ENCODE results near the gene COA1. TPM values are rescaled to one million over a fixed set of nuclear protein-coding genes. Genes with fewer than 3 reads are reported as not detected.

Gene COA1
- total RNA-seq, 4 donors from 2014 or later = 26.1 to 49.0 (median 30.9) TPM

DNA sequence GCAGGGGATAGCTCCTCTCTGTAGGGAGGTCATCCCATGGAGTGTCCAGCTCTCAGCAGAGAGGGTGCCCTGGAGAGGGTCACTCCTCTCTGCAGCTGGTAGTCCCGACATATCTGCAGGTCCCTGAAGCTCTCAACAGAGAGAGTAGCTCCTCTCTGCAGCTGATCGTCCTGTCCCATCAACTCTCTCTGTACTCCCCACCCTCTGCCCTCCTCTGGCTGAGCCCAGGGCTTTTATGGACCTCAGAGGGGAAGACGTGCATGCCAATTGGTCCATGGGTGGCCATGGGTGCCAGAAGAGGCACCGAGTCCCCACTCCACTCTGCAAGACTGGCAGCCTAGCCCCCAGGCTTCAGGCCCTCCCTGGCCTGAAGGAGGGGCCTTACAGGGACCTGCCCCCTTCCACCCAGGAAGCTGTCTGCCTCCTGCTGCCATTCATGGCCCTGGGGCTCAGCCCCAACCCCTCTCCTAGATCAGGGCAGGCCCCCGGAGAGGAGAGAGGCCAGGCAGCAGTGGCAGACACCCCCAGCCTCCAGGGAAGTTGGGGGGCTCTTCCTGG lies 20.1 kb upstream of the COA1 start:
- WGBS = 93% methylated on average over 3 of the region's 5 CpGs
- no peak for TF ChIP-seq EP300 (IDR thresholded peaks at IDR 0.05)
- TF ChIP-seq POLR2AphosphoS5 (IDR thresholded peaks at IDR 0.05) = no peak
- TF ChIP-seq, protein P1, sequence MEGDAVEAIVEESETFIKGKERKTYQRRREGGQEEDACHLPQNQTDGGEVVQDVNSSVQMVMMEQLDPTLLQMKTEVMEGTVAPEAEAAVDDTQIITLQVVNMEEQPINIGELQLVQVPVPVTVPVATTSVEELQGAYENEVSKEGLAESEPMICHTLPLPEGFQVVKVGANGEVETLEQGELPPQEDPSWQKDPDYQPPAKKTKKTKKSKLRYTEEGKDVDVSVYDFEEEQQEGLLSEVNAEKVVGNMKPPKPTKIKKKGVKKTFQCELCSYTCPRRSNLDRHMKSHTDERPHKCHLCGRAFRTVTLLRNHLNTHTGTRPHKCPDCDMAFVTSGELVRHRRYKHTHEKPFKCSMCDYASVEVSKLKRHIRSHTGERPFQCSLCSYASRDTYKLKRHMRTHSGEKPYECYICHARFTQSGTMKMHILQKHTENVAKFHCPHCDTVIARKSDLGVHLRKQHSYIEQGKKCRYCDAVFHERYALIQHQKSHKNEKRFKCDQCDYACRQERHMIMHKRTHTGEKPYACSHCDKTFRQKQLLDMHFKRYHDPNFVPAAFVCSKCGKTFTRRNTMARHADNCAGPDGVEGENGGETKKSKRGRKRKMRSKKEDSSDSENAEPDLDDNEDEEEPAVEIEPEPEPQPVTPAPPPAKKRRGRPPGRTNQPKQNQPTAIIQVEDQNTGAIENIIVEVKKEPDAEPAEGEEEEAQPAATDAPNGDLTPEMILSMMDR (IDR thresholded peaks at IDR 0.05) = no peak
- Histone ChIP-seq H3K4me3 (no peak overlapping the region), H3K4me1 (no peaks in the 10 kb centered on the region), H3K9me3 (no peaks in the 10 kb centered on the region), H3K36me3 (no peaks in the 10 kb centered on the region), H3K27me3 (peaks cover 0 to 5% (median 0%) of the 10 kb centered on the region in 4 donors), H3K27ac (replicated peaks in 1 of 4) (no peak overlapping the region)
- intact Hi-C loops (cut with DNase I) = no loop called here
- DNase-seq (ENCODE audit: extremely low spot score) = no peak

- Histone ChIP-seq H3K36me3 (no peaks in the 10 kb centered on the region), H3K4me1 (no peaks in the 10 kb centered on the region), H3K9me3 (no peaks in the 10 kb centered on the region), H3K27me3 (peaks cover 0 to 5% (median 0%) of the 10 kb centered on the region in 4 donors), H3K27ac (replicated peaks in 1 of 4) (no peak overlapping the region), H3K4me3 (no peak overlapping the region)
- intact Hi-C loops (cut with DNase I) = no loop called here
- 90% methylated on average over 9 of the region's 9 CpGs for WGBS
- TF ChIP-seq EP300 (IDR thresholded peaks at IDR 0.05) (no peak), POLR2AphosphoS5 (IDR thresholded peaks at IDR 0.05) (no peak)
- TF ChIP-seq, protein P1 (IDR thresholded peaks at IDR 0.05) = no peak
- no peak for DNase-seq (ENCODE audit: extremely low spot score)
These were observed 18.2 kb upstream of the COA1 start for GRCh38 chr7:43747328-43748105.

DNA sequence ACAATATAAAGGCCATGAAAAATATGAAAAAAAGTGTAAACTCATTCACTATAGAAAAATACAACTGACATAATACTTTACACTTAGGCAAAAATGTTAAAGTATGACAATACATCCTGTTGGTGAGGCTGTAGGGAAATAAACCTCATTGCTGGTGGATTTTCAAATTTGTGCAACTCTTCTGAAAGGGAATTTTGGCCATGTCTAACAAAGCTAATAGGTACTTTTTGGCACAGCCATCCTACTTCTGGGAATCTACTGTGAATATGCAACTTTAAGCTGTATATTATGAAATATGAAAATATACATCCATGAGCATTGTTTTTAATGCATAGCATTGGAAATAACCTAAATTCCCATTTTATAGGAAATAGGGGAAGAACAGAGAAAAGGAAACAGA lies 13.4 kb upstream of the COA1 start:
- TF ChIP-seq EP300 (IDR thresholded peaks at IDR 0.05) (no peak), POLR2AphosphoS5 (IDR thresholded peaks at IDR 0.05) (no peak), POLR2A (IDR thresholded peaks at IDR 0.05; ENCODE audit: low read depth) (no peak)
- TF ChIP-seq, protein P1 (IDR thresholded peaks at IDR 0.05) = no peak
- Histone ChIP-seq H3K27me3 (no peaks in the 10 kb centered on the region), H3K36me3 (no peaks in the 10 kb centered on the region), H3K9me3 (no peaks in the 10 kb centered on the region), H3K4me3 (no peak overlapping the region), H3K27ac (replicated peaks in 1 of 4) (no peak overlapping the region), H3K4me1 (no peaks in the 10 kb centered on the region)
- no peak for DNase-seq (ENCODE audit: extremely low spot score)
- intact Hi-C loops (cut with DNase I) = no loop called here

- no peaks in the 10 kb centered on the region for H3K4me1 ChIP-seq
- DNase-seq (ENCODE audit: extremely low spot score) = no peak
- H3K27ac ChIP-seq (replicated peaks in 1 of 4) = no peak overlapping the region
- no peaks in the 10 kb centered on the region for H3K9me3 ChIP-seq
- 89% methylated on average over 5 of the region's 6 CpGs for WGBS
- H3K4me3 ChIP-seq = no peak overlapping the region
- intact Hi-C loops (cut with DNase I) = no loop called here
- no peaks in the 10 kb centered on the region for H3K36me3 ChIP-seq
- TF ChIP-seq EP300 (IDR thresholded peaks at IDR 0.05) (no peak), POLR2AphosphoS5 (IDR thresholded peaks at IDR 0.05) (no peak), POLR2A (IDR thresholded peaks at IDR 0.05; ENCODE audit: low read depth) (no peak)
- TF ChIP-seq, protein P1 (IDR thresholded peaks at IDR 0.05) = no peak
- H3K27me3 ChIP-seq = no peaks in the 10 kb centered on the region
These were observed 8.3 kb upstream of the COA1 start for GRCh38 chr7:43737467-43738127.

All from esophagus muscularis mucosa (tissue), 4 donors.